Panc1 (cell line): ENCODE results near the gene OAS2. TPM values are rescaled to one million over a fixed set of nuclear protein-coding genes. Genes with fewer than 3 reads are reported as not detected.

Source experiments
- ATAC-seq: fragments of 200-7000 bp; cut with Tn5 transposase; 2 replicates; pipeline ENCODE4 v1.9.1; 2020; ENCODE audit warnings: mild to moderate bottlenecking, moderate library complexity
- BruUV-seq: library from RNA; stranded (reverse); fragments of 400-500 nt; replicated peaks from 2 replicates; lab custom pipeline; 2021; lab: Mats Ljungman, UMichigan
- CTCF ChIA-PET: fragments of 300-600 bp; sonication (Branson Sonifier 250); formaldehyde crosslinking; loops from one replicate; lab custom pipeline; 2022; ENCODE audit warnings: antibody characterized with exemption; lab: Charles Lee
- POLR2A ChIA-PET: fragments of 300-600 bp; sonication (Branson Sonifier 250); formaldehyde crosslinking; loops from one replicate; lab custom pipeline; 2022; ENCODE audit warnings: antibody characterized with exemption; lab: Charles Lee
- DNase-seq: peaks from one replicate; pipeline ENCODE4 v3.0.0-alpha.2; 2010; ENCODE audit warnings: low read depth, low spot score
- H3K27ac ChIP-seq: 2 replicates; pipeline ENCODE4 v1.5.1; 2011; ENCODE audit warnings: mild to moderate bottlenecking, low read length, inconsistent platforms
- H3K27me3 ChIP-seq: fragments of 200-500 bp; sonication (Bioruptor generic); 2 replicates; pipeline ENCODE4 v1.6.0; 2014; ENCODE audit warnings: low read length, inconsistent platforms; ENCODE audit not compliant: control insufficient read depth, insufficient read depth
- H3K36me3 ChIP-seq: fragments of 200-500 bp; sonication (Bioruptor generic); 2 replicates; pipeline ENCODE4 v1.5.1; 2014; ENCODE audit warnings: inconsistent platforms, mild to moderate bottlenecking, low read length, moderate library complexity; ENCODE audit not compliant: control insufficient read depth, insufficient read depth
- H3K4me1 ChIP-seq: 2 replicates; pipeline ENCODE4 v1.5.1; 2011; ENCODE audit warnings: inconsistent platforms, mild to moderate bottlenecking, low read length, moderate library complexity; ENCODE audit not compliant: control insufficient read depth, insufficient read depth
- H3K4me3 ChIP-seq, 2 experiments: 2 replicates each; pipeline ENCODE4 v1.5.1; 2011 to 2012; ENCODE audit warnings: low read depth in 2 of 2, low read length in 2 of 2, mild to moderate bottlenecking in 2 of 2, inconsistent platforms in 1 of 2, moderate library complexity in 1 of 2
- H3K9me3 ChIP-seq: fragments of 200-500 bp; sonication (Bioruptor generic); 2 replicates; pipeline ENCODE4 v1.5.1; 2014; ENCODE audit warnings: low read depth, mild to moderate bottlenecking, inconsistent platforms, low read length, moderate library complexity; ENCODE audit not compliant: control insufficient read depth, insufficient read depth
- CTCF ChIP-seq: fragments of 450-650 bp; IDR thresholded peaks from 2 replicates; pipeline ENCODE4 v1.5.1; 2017; ENCODE audit warnings: mild to moderate bottlenecking
- POLR2AphosphoS5 ChIP-seq: IDR thresholded peaks from 2 replicates; pipeline ENCODE4 v1.6.1; 2012; ENCODE audit warnings: mild to moderate bottlenecking, low read depth, low read length, moderate library complexity
- REST ChIP-seq, 2 experiments: IDR thresholded peaks; 2 replicates each; pipeline ENCODE4 v1.6.1; 2011 to 2012; ENCODE audit warnings: low read depth in 2 of 2, control low read depth in 1 of 2, low read length in 1 of 2, mild to moderate bottlenecking in 1 of 2, moderate library complexity in 1 of 2; ENCODE audit not compliant: insufficient read depth in 1 of 2
- SIN3A ChIP-seq: IDR thresholded peaks from 2 replicates; pipeline ENCODE4 v1.6.1; 2012; ENCODE audit warnings: low read depth, mild to moderate bottlenecking, low read length, moderate library complexity, borderline replicate concordance; ENCODE audit not compliant: insufficient read depth
- TCF7L2 ChIP-seq: IDR thresholded peaks from 2 replicates; pipeline ENCODE4 v1.6.1; 2011; ENCODE audit warnings: mild to moderate bottlenecking, low read depth, low read length, inconsistent platforms
- in situ Hi-C: cut with HindIII; loops from 2 replicates; pipeline ENCODE4 v1.10.0; 2016; ENCODE audit warnings: low sequenced_read_pairs, low pct_unique_long_range_greater_than_20kb
- intact Hi-C: fragments of 100-400 bp; cut with micrococcal nuclease; formaldehyde crosslinking; loops from one replicate; pipeline ENCODE4 v1.10.0; 2022; ENCODE audit not compliant: unreplicated experiment
- total RNA-seq: library from RNA; stranded (reverse); gene quantifications from one replicate; pipeline ENCODE4 v1.2.1, GENCODE V29; 2021; ENCODE audit not compliant: unreplicated experiment

Gene OAS2
- total RNA-seq, 1 experiment from 2014 or later: 2.7 TPM

GRCh38 chr12:113027726-113028125 is 49.4 kb downstream of the OAS2 start:
- in situ Hi-C loops: no loop called here
- ATAC-seq (no peak), DNase-seq (no peak)
- BruUV-seq: no TSS peak
- peaks cover 7% of the 10 kb centered on the region for H3K27me3 ChIP-seq
- H3K27ac ChIP-seq: no peak overlapping the region
- H3K4me1 ChIP-seq: no peaks in the 10 kb centered on the region
- H3K36me3 ChIP-seq: no peaks in the 10 kb centered on the region
- TF ChIP-seq POLR2AphosphoS5 (no peak), TCF7L2 (no peak), SIN3A (no peak), REST (IDR thresholded peaks at IDR 0.05; ENCODE audit: insufficient read depth in 1 of 2, low read depth in 2 of 2, low read length in 1 of 2) (no peak), CTCF (no peak)
- intact Hi-C loops: no loop called here
- ChIA-PET POLR2A (no interaction called here), CTCF (no interaction called here)
- no peak overlapping the region for H3K4me3 ChIP-seq
- H3K9me3 ChIP-seq: no peaks in the 10 kb centered on the region

GRCh38 chr12:113030875-113031525 is 52.7 kb downstream of the OAS2 start:
- H3K27ac ChIP-seq: no peak overlapping the region
- peaks cover 3% of the 10 kb centered on the region; the same call in 1 of the 2 replicates for H3K27me3 ChIP-seq
- DNase-seq (no peak), ATAC-seq (peak; percentile 80)
- TF ChIP-seq TCF7L2: no peak
- no peak for TF ChIP-seq SIN3A
- TF ChIP-seq POLR2AphosphoS5: no peak
- no peak for TF ChIP-seq REST (IDR thresholded peaks at IDR 0.05; ENCODE audit: insufficient read depth in 1 of 2, low read depth in 2 of 2, low read length in 1 of 2)
- TF ChIP-seq CTCF: peak; percentile 82
- ChIA-PET POLR2A (no interaction called here), CTCF (interaction anchor here (0.5 to 3.5 kb wide), 5 partner anchors 9 to 38 kb away, joined by 3 to 30 read pairs (median 3); no protein-coding TSS in a partner anchor)
- H3K36me3 ChIP-seq: no peaks in the 10 kb centered on the region
- H3K9me3 ChIP-seq: no peaks in the 10 kb centered on the region
- in situ Hi-C loops (no loop called here), intact Hi-C loops (loop anchor here (1.0 kb wide), 1 partner anchor 38 kb away; no protein-coding TSS in a partner anchor)
- BruUV-seq: no TSS peak
- H3K4me1 ChIP-seq: no peaks in the 10 kb centered on the region
- no peak overlapping the region for H3K4me3 ChIP-seq
